ENCODE measurements around the gene EDA.

The EDA gene

GRCh38 chrX:70054391-70054790, 438.5 kb downstream of the EDA start:
- no peak for DNase-seq

- DNase-seq: no peak
Observed at GRCh38 chrX:70062076-70062475, 446.2 kb downstream of the EDA start, which contains the start of gene OTUD6A. TSS of gene OTUD6A (plus strand) at chrX:70062457. CDS start at chrX:70062525, 68 bp downstream.

GRCh38 chrX:70062961-70063550, 447.1 kb downstream of the EDA start:
- no peak for DNase-seq

- no peak for DNase-seq
Observed at GRCh38 chrX:70066646-70067045, 450.7 kb downstream of the EDA start.

- DNase-seq: no peak
Observed at GRCh38 chrX:70079297-70079696, 463.4 kb downstream of the EDA start.

GRCh38 chrX:70079870-70080269, 464.0 kb downstream of the EDA start:
- no peak for DNase-seq

- DNase-seq: no peak
Observed at GRCh38 chrX:70082723-70083122, 466.8 kb downstream of the EDA start.

GRCh38 chrX:70084592-70085240, 468.8 kb downstream of the EDA start:
- DNase-seq: no peak

- DNase-seq: no peak
Observed at GRCh38 chrX:70087857-70088630, 472.1 kb downstream of the EDA start.

GRCh38 chrX:70088751-70089150, 472.8 kb downstream of the EDA start:
- no peak for DNase-seq
